Activated CD8-positive, alpha-beta memory T cell treated with anti-CD3 and anti-CD28 coated beads, Interleukin-2, amount 50 U/mL, for 48 hours (primary cell): ENCODE data around the gene TUBA3D.
"Not testable (repeated sequence)": the region's sequence is repeated elsewhere in the genome, so short reads cannot be mapped to it uniquely, and the experiment has no call there.

ENCODE experiments used
- DNase-seq: peaks from one replicate; pipeline ENCODE4 v3.0.0-alpha.2; 2020

The TUBA3D gene

DNA sequence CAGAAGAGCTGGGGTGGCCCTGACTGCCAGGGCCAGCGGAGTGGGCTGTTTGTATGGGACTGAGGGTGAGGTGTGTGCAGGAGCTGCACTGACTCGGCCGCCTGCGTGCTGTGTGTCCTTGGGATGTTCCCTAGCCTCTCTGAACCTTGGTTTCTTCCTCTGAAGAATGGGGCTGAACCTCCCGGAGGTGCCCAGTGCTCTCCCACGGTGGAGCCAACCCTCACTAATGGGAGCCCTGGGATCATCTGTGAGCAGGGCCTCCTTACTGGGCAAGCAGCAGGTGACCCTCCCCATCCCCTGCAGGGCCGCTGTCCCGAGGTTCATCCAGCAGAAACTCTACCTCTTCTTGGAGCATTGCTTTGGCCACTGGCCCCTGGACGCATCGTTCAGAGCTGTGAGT, 40.1 kb downstream of the TUBA3D start:
- DNase-seq: no peak

DNA sequence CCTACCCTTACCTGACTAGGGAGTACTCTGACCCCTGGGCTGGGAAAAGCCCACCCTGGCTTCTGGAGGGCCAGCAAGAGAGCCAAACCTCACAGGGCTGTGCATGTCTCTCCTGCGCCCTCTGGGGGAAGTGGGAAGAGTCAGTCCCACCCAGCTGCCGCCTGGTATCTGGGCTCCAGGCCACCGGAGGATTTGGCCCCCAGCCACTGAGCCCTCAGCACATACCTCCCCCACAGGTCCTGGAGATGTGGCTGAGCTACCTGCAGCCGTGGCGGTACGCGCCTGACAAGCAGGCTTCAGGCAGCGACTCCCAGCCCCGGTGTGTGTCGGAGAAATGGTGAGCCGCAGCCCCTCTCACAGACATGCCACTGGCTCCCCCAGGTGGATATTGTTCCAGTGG, 40.7 kb downstream of the TUBA3D start:
- not testable (repeated sequence) for DNase-seq

DNA sequence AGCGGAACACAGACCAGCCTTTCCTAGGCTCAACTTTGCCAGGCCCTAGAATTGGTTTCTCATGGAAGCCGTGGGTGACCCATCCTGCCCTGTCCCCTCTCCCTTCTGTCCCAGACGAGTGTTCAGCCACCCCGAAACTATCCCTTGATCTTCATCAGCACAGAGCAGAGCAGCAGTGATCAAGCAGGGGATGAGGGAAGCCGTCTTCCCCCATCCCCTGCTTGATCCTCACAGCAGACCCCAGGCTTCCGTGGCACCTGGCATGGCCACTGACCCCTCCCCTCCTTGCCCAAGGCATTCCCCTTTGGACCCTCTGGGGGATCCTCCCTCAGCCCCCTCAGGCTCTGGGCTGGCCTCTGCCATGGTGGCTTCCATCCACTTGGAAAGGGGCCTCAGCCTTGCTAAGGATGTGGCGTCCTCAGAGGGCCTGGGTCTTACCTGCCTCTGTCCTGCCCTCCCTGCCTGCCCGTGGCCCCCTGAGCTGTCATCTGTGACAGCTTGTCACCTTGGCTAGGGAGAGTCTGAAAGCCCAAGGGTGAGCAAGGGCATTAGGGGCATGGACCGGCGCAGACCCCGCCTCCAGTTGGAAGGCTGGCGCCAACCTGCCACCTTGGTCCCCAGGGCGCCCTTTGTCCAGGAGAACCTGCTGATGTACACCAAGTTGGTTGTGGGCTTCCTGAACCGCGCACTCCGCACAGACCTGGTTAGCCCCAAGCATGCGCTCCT, 41.4 kb downstream of the TUBA3D start:
- no peak for DNase-seq

DNA sequence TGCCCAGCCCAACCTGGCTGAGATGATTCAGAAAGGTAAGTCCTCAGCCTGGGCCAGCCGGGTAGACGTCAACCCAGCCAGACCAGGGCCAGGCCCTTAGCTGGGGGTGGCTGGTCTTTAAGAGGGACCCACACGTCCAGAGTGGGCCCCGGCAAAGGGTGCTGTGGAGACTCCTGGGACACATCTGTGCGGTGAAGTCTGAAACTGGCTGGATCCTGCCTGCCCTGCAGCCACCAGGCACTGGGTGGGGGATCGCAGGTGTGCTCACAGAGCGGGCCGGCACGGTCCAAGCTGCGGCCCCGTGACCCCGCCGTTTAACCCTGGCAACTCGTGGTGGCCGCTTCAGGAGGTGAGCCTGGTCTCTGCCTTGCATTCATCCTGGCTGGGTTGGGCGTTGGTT, 41.9 kb downstream of the TUBA3D start:
- not testable (repeated sequence) for DNase-seq

DNA sequence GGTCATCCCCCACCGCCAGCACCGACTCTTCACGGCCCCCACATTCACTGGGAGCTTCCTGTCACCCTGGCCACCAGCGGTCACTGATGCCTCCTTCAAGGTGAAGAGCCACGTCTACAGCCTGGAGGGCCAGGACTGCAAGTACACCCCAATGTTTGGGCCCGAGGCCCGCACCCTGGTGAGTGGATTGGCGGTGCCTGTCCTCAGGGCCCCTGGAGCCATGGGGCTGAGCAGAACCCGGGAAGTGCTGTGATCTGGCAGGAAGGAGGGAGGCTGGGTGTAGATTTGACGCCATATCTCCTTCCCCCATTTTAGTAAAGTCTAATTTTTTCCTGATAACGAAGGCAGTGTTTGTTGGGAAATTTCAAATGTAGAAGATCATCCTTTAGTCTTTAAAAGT, 42.6 kb downstream of the TUBA3D start:
- DNase-seq: not testable (repeated sequence)

DNA sequence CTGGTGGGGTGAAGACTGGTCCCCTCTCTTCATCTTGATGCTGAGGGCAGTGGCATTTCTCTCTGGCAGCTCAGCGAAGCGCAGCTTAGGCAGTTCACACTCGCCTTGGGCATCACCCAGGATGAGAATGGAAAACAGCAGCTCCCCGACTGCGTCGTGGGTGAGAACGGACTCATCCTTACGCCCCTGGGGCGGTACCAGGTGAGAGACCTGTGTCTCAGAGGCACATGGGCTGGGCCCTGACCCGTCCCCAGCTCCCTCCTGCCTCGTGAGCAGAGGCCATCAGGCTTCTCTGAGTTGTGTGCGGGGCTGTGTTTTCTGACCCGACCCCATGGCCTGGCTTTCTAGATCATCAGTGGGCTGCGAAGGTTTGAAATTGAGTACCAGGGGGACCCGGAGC, 43.5 kb downstream of the TUBA3D start:
- DNase-seq: no peak

DNA sequence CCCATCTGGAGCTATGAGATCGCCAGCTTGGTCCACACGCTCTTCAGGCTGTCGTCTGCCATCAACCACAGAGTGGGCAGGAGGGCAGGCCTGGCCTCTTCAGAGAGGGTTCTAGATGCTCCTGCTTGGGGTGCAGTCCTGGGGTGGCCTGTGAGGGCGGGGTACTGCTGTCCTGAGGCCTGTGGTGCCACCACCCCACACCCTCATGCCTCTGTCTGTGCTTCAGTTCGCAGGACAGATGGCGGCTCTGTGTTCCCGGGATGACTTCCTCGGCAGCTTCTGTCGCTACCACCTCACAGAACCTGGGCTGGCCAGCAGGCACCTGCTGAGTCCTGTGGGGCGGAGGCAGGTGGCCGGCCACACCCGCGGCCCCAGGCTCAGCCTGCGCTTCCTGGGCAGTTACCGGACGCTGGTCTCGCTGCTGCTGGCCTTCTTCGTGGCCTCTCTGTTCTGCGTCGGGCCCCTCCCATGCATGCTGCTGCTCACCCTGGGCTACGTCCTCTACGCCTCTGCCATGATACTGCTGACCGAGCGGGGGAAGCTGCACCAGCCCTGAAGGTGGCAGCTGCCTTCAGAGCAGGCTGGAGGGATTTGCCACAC, 44.1 kb downstream of the TUBA3D start:
- not testable (repeated sequence) for DNase-seq

DNA sequence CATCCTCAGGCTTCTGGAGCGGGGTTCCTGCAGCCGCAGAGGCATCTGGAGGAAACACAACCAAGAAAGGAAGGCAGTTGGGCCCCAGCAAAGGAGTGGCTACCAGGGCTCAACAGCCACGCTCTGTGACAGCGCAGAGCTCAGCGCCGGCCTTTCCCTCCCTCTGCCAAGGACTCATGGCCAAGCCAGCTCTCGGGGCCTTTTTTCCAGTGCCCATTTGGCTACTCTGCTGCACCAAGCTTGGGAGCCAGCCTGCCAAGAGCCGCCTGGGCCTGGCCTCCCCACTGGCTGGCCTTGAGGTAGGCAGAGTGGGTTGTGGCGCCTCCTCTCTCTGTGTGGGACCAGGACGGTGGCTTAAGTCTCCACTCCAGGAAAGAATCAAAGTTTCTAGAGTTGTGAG, 44.6 kb downstream of the TUBA3D start:
- DNase-seq: no peak

DNA sequence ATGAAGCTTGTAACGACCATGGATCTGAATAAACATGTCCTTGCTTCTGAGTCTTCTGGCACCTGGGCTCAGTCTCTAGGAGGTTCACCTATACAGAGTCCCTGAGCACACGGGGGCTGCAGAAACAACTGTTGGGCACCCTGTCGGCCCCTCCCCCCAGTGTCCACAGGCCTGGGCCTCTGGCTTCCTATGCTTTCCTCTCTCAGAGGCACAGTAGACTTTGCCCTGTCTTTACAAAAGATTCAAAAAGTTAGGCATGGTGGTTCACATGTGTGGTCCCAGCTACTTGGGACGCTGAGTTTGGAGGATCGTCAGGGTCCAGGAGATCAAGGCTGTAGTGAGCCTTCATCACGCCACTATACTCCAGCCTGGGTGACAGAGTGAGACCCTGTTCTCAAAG, 45.6 kb downstream of the TUBA3D start:
- not testable (repeated sequence) for DNase-seq

DNA sequence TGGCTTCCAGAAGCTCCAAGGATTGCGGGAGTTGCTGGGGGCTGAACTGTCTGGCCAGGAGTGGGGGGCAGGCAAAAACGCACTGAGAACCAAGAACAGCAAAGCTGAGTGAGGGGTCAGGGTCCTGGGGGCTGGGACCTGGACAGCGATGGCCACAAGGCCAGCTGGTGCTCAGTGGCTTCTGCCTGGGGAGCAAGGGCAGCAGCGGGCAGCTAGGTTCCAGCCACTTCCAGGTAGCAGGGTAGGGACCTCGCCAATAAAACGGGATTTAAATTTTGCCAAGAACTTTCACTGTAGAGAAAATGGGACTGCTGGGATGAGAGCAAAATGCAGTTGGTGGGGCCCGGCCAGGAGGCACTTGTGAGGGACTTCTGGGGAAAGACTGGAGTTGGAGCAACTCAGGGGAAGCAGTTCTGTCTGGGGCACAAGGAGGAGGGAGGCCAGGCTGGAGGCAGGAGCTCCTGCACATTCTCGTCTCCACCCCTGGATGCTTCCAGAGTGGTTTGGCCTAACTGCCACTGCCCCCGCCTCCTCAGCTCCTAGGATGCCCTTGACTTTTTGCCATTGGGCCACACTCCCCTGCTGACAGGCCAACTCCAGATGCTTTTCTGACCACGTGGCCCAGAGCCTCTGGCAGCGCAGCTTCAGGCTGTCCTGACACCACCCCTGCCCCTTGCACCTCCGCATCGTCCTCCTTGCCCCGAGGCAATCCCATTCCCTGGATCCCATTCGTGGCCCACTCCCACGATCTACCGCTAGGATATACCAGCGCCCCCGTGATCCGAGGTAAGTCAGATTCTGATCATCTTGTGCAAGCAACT, 46.3 kb downstream of the TUBA3D start:
- peak; percentile 51 for DNase-seq

DNA sequence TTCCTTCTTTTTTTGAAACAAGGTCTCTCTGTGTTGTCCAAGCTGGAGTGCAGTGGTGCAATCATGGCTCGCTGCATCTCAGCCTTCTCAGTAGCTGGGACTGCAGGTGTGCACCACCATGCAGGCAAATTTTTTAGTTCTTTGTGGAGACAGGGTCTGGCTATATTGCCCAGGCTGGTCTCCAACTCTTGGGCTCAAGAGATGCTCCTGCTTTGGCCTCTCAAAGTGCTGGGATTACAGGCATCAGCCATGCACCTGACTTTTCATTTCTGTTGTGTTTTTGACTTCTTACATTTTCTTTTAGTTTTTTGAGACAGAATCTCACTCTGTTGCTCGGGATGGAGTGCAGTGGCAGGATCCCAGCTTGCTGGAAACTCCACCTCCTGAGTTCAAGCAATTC, 49.3 kb downstream of the TUBA3D start:
- DNase-seq: peak; percentile 38

DNA sequence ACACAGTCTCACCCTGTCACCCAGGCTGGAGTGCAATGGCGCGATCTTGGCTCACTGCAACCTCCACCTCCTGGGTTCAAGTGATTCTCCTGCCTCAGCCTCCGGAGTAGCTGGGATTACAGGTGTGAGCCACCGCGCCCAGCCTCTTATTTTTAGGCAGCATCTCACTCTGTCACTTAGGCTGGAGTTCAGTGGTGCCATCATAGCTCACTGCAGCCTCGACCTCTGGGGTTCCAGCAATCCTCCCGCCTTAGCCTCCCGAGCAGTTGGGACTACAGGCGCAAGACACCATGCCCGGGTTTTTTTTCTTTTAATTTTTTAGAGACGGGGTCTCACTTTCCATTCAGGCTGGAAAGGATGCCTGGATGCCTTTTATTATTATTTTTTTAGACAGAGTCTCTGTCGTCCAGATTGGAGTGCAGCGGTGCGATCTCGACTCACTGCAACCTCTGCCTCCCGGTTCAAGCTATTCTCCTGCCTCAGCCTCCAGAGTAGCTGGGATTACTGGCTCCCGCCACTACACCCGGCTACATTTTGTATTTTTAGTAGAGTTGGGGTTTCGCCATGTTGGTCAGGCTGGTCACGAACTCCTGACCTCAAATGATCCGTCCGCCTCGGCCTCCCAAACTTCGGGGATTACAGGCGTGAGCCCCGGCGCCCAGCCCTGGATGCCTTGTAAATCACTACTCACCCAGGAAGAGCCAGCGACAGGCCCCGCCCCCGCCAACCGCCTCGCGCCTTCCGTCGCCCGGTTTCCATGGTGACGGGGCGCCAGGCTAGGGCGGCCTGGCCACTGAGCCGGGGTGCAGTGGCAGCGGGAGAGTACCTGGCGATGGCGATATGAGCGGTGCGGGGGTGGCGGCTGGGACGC, 51.4 kb downstream of the TUBA3D start, which contains the start of gene CCDC74A:
Gene CCDC74A, plus strand, starts transcription at position 758 of the 871 bp plus-strand sequence. Its CDS starts 83 bp downstream, at position 841.
- DNase-seq: peak; percentile 88

DNA sequence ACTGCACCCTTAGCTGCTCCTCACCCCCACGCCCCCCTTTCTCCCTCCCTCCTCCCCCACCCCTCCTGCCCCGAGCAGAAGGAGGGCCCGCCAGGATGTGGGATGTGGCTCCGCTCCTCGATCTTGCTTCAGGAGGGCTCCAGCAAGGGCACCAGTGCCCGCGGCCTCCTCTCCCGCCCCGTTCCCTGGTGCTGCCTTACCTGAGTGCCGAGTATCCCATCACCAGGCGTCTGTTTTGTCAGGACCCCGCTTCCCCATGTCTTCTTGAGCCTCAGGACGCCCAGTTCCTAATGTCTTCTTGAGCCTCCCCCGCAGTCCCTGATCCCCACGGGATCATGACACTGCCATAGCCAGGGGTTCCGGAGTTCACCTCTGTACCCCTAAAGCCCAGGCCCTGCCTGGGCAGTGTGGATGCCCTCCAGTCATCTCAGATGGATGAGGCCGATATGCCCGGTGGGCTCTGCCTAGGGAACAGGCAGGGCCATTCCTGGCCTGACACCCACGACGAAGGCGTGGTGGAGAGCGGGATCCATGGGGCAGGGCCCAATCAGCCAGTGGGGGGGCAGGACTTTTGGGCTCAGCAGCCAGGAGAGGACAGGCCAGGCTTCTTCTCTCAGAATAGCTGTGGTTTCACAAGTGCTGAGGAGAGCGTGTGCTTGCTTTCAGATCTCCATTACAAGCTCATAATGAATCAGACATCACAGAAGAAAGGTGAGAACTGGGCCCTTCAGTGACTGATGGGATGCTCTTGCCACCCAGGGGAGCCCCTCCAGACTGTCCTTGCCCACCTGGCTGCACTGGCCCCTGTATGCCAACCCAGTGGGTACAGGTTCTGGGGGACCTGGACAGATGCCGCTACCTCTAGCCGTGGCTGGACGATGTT, 53.3 kb downstream of the TUBA3D start:
- DNase-seq: peak; percentile 54

DNA sequence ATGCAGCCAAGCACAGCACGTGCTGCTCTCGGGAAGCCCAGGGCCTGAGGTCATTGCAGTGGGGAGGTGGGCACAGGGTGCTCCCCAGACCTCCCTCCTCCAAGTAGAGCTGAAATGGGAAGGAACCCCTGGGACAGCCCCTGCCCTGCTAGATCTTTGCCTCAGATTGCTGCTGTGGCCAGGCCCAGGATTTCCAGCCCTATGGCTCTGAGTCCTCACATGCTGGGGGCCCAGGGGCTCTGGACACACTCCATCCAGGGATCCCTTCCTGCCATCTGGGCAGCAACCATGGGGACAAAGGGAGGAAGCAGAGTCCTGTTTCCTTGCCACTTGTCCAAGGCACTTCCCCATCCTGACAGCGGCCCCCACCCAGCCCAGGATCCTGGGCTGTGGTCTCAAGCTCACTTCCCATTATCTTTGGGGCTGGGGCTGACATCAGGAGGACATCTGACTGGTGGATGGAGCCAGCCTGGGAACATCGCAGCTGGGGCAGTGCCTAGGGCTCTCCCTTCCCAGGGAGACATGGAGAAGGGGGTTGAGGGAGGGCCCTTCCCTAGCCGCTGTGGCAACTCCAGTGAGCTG, 54.0 kb downstream of the TUBA3D start:
- DNase-seq: peak; percentile 50

DNA sequence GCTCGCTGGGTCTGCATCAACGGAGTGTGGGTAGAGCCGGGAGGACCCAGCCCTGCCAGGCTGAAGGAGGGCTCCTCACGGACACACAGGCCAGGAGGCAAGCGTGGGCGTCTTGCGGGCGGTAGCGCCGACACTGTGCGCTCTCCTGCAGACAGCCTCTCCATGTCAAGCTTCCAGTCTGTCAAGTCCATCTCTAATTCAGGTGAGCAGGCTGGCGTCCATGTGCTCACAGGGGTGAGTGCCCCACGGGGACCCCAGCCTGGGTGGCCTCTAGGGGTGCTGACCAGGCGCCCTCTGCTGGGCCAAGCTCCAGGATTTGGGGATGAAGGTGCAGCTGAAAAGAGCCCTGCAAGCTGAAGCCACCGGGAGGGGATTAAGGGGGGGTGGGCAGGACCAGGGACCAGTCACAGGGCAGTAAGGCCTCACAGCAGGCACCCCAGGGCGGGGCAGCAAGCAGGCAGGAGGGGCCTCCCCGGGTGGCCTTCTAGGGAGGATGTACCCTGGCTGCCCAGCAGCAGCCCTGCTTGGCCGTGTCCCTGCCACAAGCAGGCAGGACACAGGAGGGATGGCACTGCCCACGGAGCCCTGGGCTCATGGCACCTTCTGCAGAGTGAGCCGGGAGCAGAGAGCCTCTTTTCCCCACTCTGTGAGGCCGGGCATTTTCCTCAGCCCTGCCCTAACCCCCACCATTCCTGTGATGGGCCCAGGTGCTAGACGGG, 54.9 kb downstream of the TUBA3D start:
- DNase-seq: peak; percentile 52

DNA sequence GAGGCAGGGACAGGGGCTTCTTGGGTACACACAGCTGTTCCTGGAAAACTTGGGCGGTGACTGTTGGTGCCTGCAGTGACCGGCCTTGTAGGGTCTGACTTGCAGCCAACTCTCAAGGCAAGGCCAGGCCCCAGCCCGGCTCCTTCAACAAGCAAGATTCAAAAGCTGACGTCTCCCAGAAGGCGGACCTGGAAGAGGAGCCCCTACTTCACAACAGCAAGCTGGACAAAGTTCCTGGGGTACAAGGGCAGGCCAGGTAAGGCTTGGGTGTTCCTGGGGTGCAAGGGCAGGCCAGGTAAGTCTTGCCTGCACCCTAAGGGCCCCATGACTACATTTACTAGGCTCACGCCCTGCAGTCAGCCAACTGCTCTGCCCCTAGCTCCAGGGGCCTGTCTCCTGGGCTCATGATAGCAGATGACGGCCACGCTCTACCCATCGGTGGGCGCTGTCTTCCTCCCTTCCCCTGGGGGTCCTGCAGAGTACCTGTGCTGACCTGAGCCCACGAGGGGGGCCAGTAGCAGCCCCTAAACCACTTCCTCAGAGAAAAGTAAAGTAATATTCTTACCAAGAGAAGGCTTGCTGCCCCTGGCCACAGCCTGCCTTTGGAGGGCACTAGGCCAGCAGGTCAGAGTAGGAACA, 55.7 kb downstream of the TUBA3D start:
- not testable (repeated sequence) for DNase-seq
